NK-92 (cell line): ENCODE data around the gene KDM4C.
"Not testable (repeated sequence)": the region's sequence is repeated elsewhere in the genome, so short reads cannot be mapped to it uniquely, and the experiment has no call there.

Experiments
- DNase-seq: peaks from one replicate; lab custom pipeline; 2025; ENCODE audit not compliant: unreplicated experiment; lab: John Stamatoyannopoulos, UW

The KDM4C gene

GRCh38 chr9:6805532-6805931 lies 47.8 kb downstream of the KDM4C start:
- DNase-seq, result no peak

- DNase-seq, result not testable (repeated sequence)
Measured at GRCh38 chr9:6806318-6806717, 48.5 kb downstream of the KDM4C start.

GRCh38 chr9:6807669-6808068 lies 49.9 kb downstream of the KDM4C start:
- DNase-seq, result not testable (repeated sequence)

GRCh38 chr9:6811436-6811835 lies 53.7 kb downstream of the KDM4C start:
- no peak for DNase-seq

GRCh38 chr9:6816581-6816980 lies 58.8 kb downstream of the KDM4C start:
- DNase-seq, result no peak

- no peak for DNase-seq
Measured at GRCh38 chr9:6818292-6818922, 60.6 kb downstream of the KDM4C start.

GRCh38 chr9:6819112-6819511 lies 61.3 kb downstream of the KDM4C start:
- no peak for DNase-seq

- no peak for DNase-seq
Measured at GRCh38 chr9:6819529-6819928, 61.8 kb downstream of the KDM4C start.

- DNase-seq, result no peak
Measured at GRCh38 chr9:6822696-6823095, 64.9 kb downstream of the KDM4C start.

GRCh38 chr9:6827439-6828145 lies 69.8 kb downstream of the KDM4C start:
- no peak for DNase-seq

GRCh38 chr9:6829027-6829426 lies 71.3 kb downstream of the KDM4C start:
- DNase-seq, result no peak

GRCh38 chr9:6829536-6829935 lies 71.8 kb downstream of the KDM4C start:
- no peak for DNase-seq

GRCh38 chr9:6833518-6834192 lies 75.9 kb downstream of the KDM4C start:
- DNase-seq, result no peak

- DNase-seq, result no peak
Measured at GRCh38 chr9:6834306-6834705, 76.5 kb downstream of the KDM4C start.

- DNase-seq, result no peak
Measured at GRCh38 chr9:6838158-6838557, 80.4 kb downstream of the KDM4C start.

- DNase-seq, result no peak
Measured at GRCh38 chr9:6842584-6842947, 84.8 kb downstream of the KDM4C start.

GRCh38 chr9:6843742-6844141 lies 86.0 kb downstream of the KDM4C start:
- no peak for DNase-seq

GRCh38 chr9:6844267-6844666 lies 86.5 kb downstream of the KDM4C start:
- DNase-seq, result no peak

- DNase-seq, result no peak
Measured at GRCh38 chr9:6845128-6845826, 87.5 kb downstream of the KDM4C start.

GRCh38 chr9:6845880-6846279 lies 88.1 kb downstream of the KDM4C start:
- no peak for DNase-seq

- no peak for DNase-seq
Measured at GRCh38 chr9:6852243-6852963, 94.6 kb downstream of the KDM4C start.
